Esophagus muscularis mucosa (tissue), 4 donors: ENCODE results near the gene DAZL. TPM values are rescaled to one million over a fixed set of nuclear protein-coding genes. Genes with fewer than 3 reads are reported as not detected.
A peak's percentile ranks its signal among the peaks of the same experiment; 100 is the strongest.

Source experiments
- DNase-seq: peaks from one replicate; pipeline ENCODE4 v3.0.0-alpha.2; 2017; ENCODE audit errors: extremely low spot score
- H3K27ac ChIP-seq, 4 donors: fragments of 200-600 bp; sonication (generic); replicated peaks in 1 of 4; 1 replicate in 3 of 4; 2 replicates in 1 of 4; pipeline ENCODE4 v1.5.1; 2016 to 2019; ENCODE audit warnings: mild to moderate bottlenecking in 1 of 4
- H3K27me3 ChIP-seq, 4 donors: fragments of 200-600 bp; sonication (generic); one replicate each; pipeline versions ENCODE4 v1.5.1 to v1.6.0; 2016 to 2019
- H3K36me3 ChIP-seq, 4 donors: fragments of 200-600 bp; sonication (generic); one replicate each; pipeline ENCODE4 v1.5.1; 2016 to 2019
- H3K4me1 ChIP-seq, 4 donors: fragments of 200-600 bp; sonication (generic); one replicate each; pipeline ENCODE4 v1.5.1; 2016 to 2019
- H3K4me3 ChIP-seq, 4 donors: fragments of 200-600 bp; sonication (generic); 1 replicate in 2 of 4; 2 replicates in 2 of 4; pipeline ENCODE4 v1.5.1; 2016 to 2019; ENCODE audit warnings: mild to moderate bottlenecking in 4 of 4, moderate library complexity in 1 of 4
- H3K9me3 ChIP-seq, 4 donors: fragments of 200-600 bp; sonication (generic); 1 replicate in 3 of 4; 2 replicates in 1 of 4; pipeline ENCODE4 v1.5.1; 2016 to 2019
- EP300 ChIP-seq: sonication (generic); formaldehyde crosslinking; IDR thresholded peaks from one replicate; pipeline ENCODE4 v1.6.1; 2017; ENCODE audit warnings: antibody characterized with exemption
- POLR2A ChIP-seq: fragments of 450-650 bp; IDR thresholded peaks from one replicate; pipeline ENCODE4 v1.6.1; 2017; ENCODE audit warnings: antibody characterized with exemption, moderate library complexity, mild to moderate bottlenecking, low read depth
- POLR2AphosphoS5 ChIP-seq, 2 donors: sonication (generic); formaldehyde crosslinking; IDR thresholded peaks; one replicate each; pipeline ENCODE4 v1.6.1; 2017; ENCODE audit warnings: antibody characterized with exemption in 2 of 2
- WGBS: methylation state at CpG from one replicate; pipeline ENCODE4 v1.1.5; 2018; 5-methylcytosine and 5-hydroxymethylcytosine counted together
- intact Hi-C: fragments of 100-400 bp; cut with DNase I; formaldehyde crosslinking; loops from one replicate; pipeline ENCODE4 v1.15.1; 2023
- total RNA-seq, 4 donors: library from RNA; depleted of rRNA; stranded (reverse); fragments of >200 nt; gene quantifications; one replicate each; pipeline versions ENCODE4 v1.1.0 to v1.2.1, GENCODE V29; 2016
- TF ChIP-seq, protein P1 (sequence below), 3 experiments: fragments of 200-600 bp in 2 of 3; fragments of 450-650 bp in 1 of 3; sonication (generic) in 2 of 3; IDR thresholded peaks; one replicate each; pipeline ENCODE4 v1.5.1; 2017 to 2019; ENCODE audit warnings: antibody characterized with exemption in 3 of 3, mild to moderate bottlenecking in 2 of 3, moderate library complexity in 1 of 3

DAZL gene
- total RNA-seq, 4 donors from 2014 or later, result not detected

DNA sequence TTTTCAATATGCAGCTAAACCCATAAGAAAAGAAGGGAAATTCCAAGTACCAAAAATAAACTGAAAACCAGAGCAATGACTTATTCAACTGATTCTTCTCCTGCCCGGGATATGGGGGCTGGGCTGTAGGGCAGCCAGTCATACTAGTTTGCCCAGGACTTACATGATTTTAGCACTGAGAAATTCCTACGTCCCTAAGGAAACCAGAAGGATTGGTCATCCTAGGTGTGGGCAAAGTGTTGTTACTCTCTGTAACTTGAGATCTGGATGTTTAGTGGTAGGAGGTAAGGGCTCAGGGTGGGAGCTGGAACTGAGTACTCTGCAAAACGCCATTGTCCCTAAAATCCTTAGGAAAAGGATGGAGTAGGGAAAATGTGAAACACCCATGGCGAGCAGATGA lies 1.2 kb upstream of the DAZL start:
- 86% methylated on average over 4 of the region's 4 CpGs for WGBS
- H3K4me1 ChIP-seq, result peaks cover 0 to 9% (median 2%) of the 10 kb centered on the region in 4 donors
- no peak for TF ChIP-seq EP300
- no peaks in the 10 kb centered on the region for H3K9me3 ChIP-seq
- intact Hi-C loops, result loop anchor here (10.0 kb wide), 1 partner anchor 798 kb away; no protein-coding TSS in a partner anchor
- H3K4me3 ChIP-seq, result no peak overlapping the region
- no peaks in the 10 kb centered on the region for H3K36me3 ChIP-seq
- no peaks in the 10 kb centered on the region for H3K27me3 ChIP-seq
- H3K27ac ChIP-seq, result no peak overlapping the region
- DNase-seq, result no peak

DNA sequence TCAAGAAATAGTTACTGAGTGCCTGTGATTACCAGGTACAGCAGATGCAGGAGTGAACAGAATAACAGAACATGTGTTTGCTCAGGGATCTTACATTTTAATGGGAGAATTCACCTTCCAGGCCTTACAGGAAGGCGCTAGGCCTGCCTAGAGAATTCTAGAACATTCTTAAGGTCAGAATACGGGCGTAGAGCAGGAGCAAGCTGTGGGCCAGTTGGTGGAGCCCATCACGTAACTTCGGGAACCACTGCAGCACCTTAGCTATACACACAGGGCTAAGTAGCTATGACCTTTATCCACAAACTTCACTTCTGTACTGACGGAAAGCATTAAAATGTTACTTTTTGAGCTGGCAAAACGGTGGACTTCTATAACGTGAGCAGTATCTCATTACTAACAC lies 743 bp upstream of the DAZL start:
- TF ChIP-seq, protein P1, sequence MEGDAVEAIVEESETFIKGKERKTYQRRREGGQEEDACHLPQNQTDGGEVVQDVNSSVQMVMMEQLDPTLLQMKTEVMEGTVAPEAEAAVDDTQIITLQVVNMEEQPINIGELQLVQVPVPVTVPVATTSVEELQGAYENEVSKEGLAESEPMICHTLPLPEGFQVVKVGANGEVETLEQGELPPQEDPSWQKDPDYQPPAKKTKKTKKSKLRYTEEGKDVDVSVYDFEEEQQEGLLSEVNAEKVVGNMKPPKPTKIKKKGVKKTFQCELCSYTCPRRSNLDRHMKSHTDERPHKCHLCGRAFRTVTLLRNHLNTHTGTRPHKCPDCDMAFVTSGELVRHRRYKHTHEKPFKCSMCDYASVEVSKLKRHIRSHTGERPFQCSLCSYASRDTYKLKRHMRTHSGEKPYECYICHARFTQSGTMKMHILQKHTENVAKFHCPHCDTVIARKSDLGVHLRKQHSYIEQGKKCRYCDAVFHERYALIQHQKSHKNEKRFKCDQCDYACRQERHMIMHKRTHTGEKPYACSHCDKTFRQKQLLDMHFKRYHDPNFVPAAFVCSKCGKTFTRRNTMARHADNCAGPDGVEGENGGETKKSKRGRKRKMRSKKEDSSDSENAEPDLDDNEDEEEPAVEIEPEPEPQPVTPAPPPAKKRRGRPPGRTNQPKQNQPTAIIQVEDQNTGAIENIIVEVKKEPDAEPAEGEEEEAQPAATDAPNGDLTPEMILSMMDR (IDR thresholded peaks at IDR 0.05), result no peak
- no peak for TF ChIP-seq POLR2A
- no peaks in the 10 kb centered on the region for H3K36me3 ChIP-seq
- no peak overlapping the region for H3K4me3 ChIP-seq
- intact Hi-C loops, result loop anchor here (10.0 kb wide), 1 partner anchor 799 kb away; no protein-coding TSS in a partner anchor
- WGBS, result 89% methylated on average over 8 of the region's 8 CpGs
- no peak for DNase-seq
- no peaks in the 10 kb centered on the region for H3K27me3 ChIP-seq
- no peaks in the 10 kb centered on the region for H3K9me3 ChIP-seq
- peaks cover 0 to 9% (median 5%) of the 10 kb centered on the region in 4 donors for H3K4me1 ChIP-seq
- no peak overlapping the region for H3K27ac ChIP-seq

DNA sequence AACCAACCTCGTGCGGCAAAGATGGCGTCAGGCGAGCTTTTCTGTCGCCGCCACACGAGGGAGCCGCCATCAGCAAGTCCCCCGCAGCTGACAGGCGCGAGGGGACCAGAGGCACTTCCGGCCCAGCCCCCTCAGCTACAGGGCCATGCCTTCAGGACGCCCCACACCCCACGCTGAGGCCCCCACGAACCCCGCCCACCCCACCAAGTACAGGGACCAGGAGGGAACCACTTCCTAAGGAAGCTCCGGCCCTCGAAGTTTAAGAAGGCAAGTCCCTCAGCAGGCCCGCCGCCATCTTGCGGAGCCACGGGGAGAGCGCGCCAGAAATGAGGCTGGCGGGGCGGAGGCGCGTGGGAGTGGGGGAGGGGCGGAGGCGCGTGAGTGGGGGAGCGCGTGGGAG lies 790 bp downstream of the DAZL start:
- DNase-seq, result no peak
- Histone ChIP-seq H3K36me3 (no peaks in the 10 kb centered on the region), H3K27ac (no peak overlapping the region), H3K4me3 (no peak overlapping the region), H3K9me3 (no peaks in the 10 kb centered on the region), H3K27me3 (no peaks in the 10 kb centered on the region), H3K4me1 (peaks cover 0 to 6% (median 2%) of the 10 kb centered on the region in 4 donors)
- intact Hi-C loops, result loop anchor here (5.0 to 10.0 kb wide), 4 partner anchors 428 to 1238 kb away; no protein-coding TSS in a partner anchor
- TF ChIP-seq, protein P1 (IDR thresholded peaks at IDR 0.05), result no peak
- TF ChIP-seq EP300 (no peak), POLR2AphosphoS5 (IDR thresholded peaks at IDR 0.05) (no peak), POLR2A (no peak)
- WGBS, result 94% methylated on average over 27 of the region's 33 CpGs

DNA sequence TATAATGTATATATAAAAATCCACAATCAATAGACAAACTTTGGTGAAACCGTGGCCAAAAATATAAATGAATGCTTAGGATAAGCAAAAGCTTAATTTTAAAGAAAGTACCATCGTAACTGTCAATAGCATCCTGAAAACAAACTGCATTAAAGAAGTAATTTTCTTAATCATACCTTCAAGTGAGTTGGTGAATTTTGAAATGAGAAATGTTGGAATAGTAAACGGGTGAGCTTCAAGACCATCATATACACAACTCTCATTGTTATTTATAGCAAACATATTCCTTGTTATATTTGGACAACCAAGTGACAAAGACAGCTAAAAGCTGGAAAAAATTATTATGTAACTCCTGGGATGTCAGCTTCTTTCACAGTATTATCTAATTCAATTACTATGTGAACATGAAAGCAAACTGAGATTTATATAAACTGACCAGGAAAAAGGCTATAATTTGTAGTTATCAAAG lies 3.7 kb downstream of the DAZL start:
- TF ChIP-seq, protein P1 (IDR thresholded peaks at IDR 0.05), result no peak
- TF ChIP-seq POLR2A (no peak), EP300 (no peak), POLR2AphosphoS5 (IDR thresholded peaks at IDR 0.05) (no peak)
- H3K27ac ChIP-seq, result no peak overlapping the region
- no peaks in the 10 kb centered on the region for H3K36me3 ChIP-seq
- H3K4me3 ChIP-seq, result no peak overlapping the region
- peaks cover 0 to 6% (median 2%) of the 10 kb centered on the region in 4 donors for H3K4me1 ChIP-seq
- no peaks in the 10 kb centered on the region for H3K9me3 ChIP-seq
- intact Hi-C loops, result loop anchor here (5.0 to 10.0 kb wide), 4 partner anchors 431 to 1241 kb away; no protein-coding TSS in a partner anchor
- no peak for DNase-seq
- no peaks in the 10 kb centered on the region for H3K27me3 ChIP-seq
- 28% methylated on average over 3 of the region's 3 CpGs for WGBS

DNA sequence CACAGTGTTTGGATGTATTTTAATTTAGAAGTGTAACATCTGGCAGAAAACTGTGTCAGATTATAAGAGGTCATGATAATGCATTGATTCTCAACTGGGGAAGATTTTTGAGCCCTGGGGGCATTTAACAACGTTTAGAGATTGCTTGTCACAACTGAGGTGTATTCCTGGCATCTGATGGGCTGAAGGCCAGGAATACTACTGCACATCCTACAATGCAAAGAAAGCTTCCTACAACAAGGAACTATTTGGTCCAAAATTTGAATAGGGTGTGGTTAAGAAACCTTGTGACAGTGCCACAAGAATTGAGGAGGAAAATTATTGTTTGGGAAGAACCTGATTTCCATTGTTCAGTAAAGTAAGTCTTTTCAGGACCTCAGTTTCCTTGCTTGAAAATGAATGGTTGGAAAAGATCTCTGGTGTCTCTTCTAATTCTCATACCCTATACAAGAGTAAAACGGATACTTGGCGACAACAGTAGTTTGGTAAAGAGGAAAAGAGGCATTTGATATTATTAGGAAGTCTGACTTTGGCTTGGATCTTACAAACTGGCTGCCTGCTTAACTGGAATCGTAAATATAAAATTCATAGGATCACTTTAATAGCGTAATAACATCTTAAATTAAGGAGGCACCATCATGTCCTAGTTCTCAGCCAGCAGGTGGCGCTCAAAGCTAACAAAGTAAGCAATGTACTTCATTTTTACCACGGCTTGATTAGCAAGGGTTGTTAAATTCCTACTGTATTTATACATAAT lies 4.3 kb downstream of the DAZL start:
- no peaks in the 10 kb centered on the region for H3K9me3 ChIP-seq
- no peaks in the 10 kb centered on the region for H3K36me3 ChIP-seq
- WGBS, result 8% methylated on average over 7 of the region's 7 CpGs
- H3K27ac ChIP-seq, result no peak overlapping the region
- DNase-seq, result no peak
- H3K27me3 ChIP-seq, result no peaks in the 10 kb centered on the region
- H3K4me3 ChIP-seq, result no peak overlapping the region
- peaks cover 0 to 6% (median 2%) of the 10 kb centered on the region in 4 donors for H3K4me1 ChIP-seq
- no peak for TF ChIP-seq EP300
- TF ChIP-seq, protein P1 (IDR thresholded peaks at IDR 0.05), result peak; percentile 72 to 85 (median 84)
- intact Hi-C loops, result loop anchor here (5.0 to 10.0 kb wide), 4 partner anchors 431 to 1241 kb away; no protein-coding TSS in a partner anchor
